OCI-LY7 (cell line): ENCODE results near the gene PEPD. TPM values are rescaled to one million over a fixed set of nuclear protein-coding genes. Genes with fewer than 3 reads are reported as not detected.

ENCODE experiments used
- BruUV-seq: library from RNA; stranded (reverse); fragments of 400-500 nt; replicated peaks from 2 replicates; lab custom pipeline; 2021; lab: Mats Ljungman, UMichigan
- CTCF ChIA-PET: fragments of 300-600 bp; sonication (Branson Sonifier 250); formaldehyde crosslinking; loops from one replicate; lab custom pipeline; 2022; ENCODE audit warnings: antibody characterized with exemption; ENCODE audit not compliant: unreplicated experiment; lab: Charles Lee
- POLR2A ChIA-PET: fragments of 300-600 bp; sonication (Branson Sonifier 250); formaldehyde crosslinking; loops from one replicate; lab custom pipeline; 2022; ENCODE audit warnings: antibody characterized with exemption; lab: Charles Lee
- DNase-seq: peaks from one replicate; pipeline ENCODE4 v3.0.0-alpha.2; 2015; ENCODE audit warnings: low spot score
- H2AFZ ChIP-seq: fragments of 200-600 bp; sonication (generic), shearing (Covaris generic); 2 replicates; pipeline ENCODE4 v1.6.1; 2014; ENCODE audit warnings: mild to moderate bottlenecking, antibody characterized with exemption, low read length, moderate library complexity
- H3K27ac ChIP-seq: fragments of 200-600 bp; sonication (generic); 2 replicates; pipeline ENCODE4 v1.5.1; 2014; ENCODE audit warnings: mixed run types, low read depth, mild to moderate bottlenecking, moderate library complexity, low read length, inconsistent platforms; ENCODE audit not compliant: poor library complexity, severe bottlenecking
- H3K36me3 ChIP-seq: fragments of 200-600 bp; sonication (generic); 2 replicates; pipeline ENCODE4 v1.6.1; 2014; ENCODE audit warnings: mild to moderate bottlenecking, antibody characterized with exemption, low read length, moderate library complexity, mixed read lengths; ENCODE audit not compliant: insufficient read depth
- H3K4me1 ChIP-seq: fragments of 200-600 bp; sonication (generic); 2 replicates; pipeline ENCODE4 v1.5.1; 2014; ENCODE audit warnings: mild to moderate bottlenecking, low read length; ENCODE audit not compliant: insufficient read depth, poor library complexity, severe bottlenecking
- H3K4me2 ChIP-seq: fragments of 200-600 bp; sonication (generic); 2 replicates; pipeline ENCODE4 v1.6.1; 2014; ENCODE audit warnings: mild to moderate bottlenecking, low read length
- H3K4me3 ChIP-seq: fragments of 200-600 bp; sonication (generic); 2 replicates; pipeline ENCODE4 v1.5.1; 2014; ENCODE audit warnings: mild to moderate bottlenecking, low read depth, low read length; ENCODE audit not compliant: poor library complexity, severe bottlenecking
- H3K79me2 ChIP-seq: fragments of 200-600 bp; sonication (generic); 2 replicates; pipeline ENCODE4 v1.6.1; 2016; ENCODE audit warnings: low read depth, mild to moderate bottlenecking, low read length, moderate library complexity, mixed read lengths; ENCODE audit not compliant: insufficient read depth
- H3K9me2 ChIP-seq: fragments of 200-600 bp; sonication (generic); 2 replicates; pipeline ENCODE4 v1.6.1; 2016; ENCODE audit warnings: mild to moderate bottlenecking, low read length, mixed read lengths; ENCODE audit not compliant: insufficient read depth
- H3K9me3 ChIP-seq: fragments of 200-600 bp; sonication (generic); 2 replicates; pipeline ENCODE4 v1.6.1; 2014; ENCODE audit warnings: mild to moderate bottlenecking, mixed run types, low read length, mixed read lengths
- H4K20me1 ChIP-seq: fragments of 200-600 bp; sonication (generic); 2 replicates; pipeline ENCODE4 v1.6.1; 2014; ENCODE audit warnings: mild to moderate bottlenecking, antibody characterized with exemption, low read length, moderate library complexity, mixed read lengths; ENCODE audit not compliant: insufficient read depth
- CTCF ChIP-seq: fragments of 200-600 bp; sonication (generic); conservative IDR thresholded peaks from 2 replicates; pipeline ENCODE4 v1.5.1; 2014; ENCODE audit warnings: mild to moderate bottlenecking, antibody characterized with exemption, low read length, moderate library complexity, mixed read lengths
- EZH2phosphoT487 ChIP-seq: fragments of 200-600 bp; sonication (generic); IDR thresholded peaks from 2 replicates; pipeline ENCODE4 v1.6.1; 2018; ENCODE audit warnings: low read depth, borderline replicate concordance, mild to moderate bottlenecking, mixed run types, antibody characterized with exemption, low read length, moderate library complexity, mixed read lengths
- intact Hi-C: fragments of 100-400 bp; cut with micrococcal nuclease; formaldehyde crosslinking; loops from one replicate; pipeline ENCODE4 v1.10.0; 2022; ENCODE audit not compliant: unreplicated experiment
- total RNA-seq, 2 experiments: library from RNA; depleted of rRNA in 1 of 2; stranded (reverse); fragments of >200 nt in 1 of 2; shearing (Covaris generic) in 1 of 2; gene quantifications; 2 replicates each; pipeline ENCODE4 v1.2.3, GENCODE V29; 2014 to 2022

PEPD gene
- total RNA-seq, 2 experiments from 2014 or later = 24.4 to 29.7 TPM

- Histone ChIP-seq H3K27ac (no peak overlapping the region), H2AFZ (no peak overlapping the region), H3K9me2 (no peaks in the 10 kb centered on the region), H3K79me2 (peaks cover 80% of the 10 kb centered on the region), H4K20me1 (peaks cover 64% of the 10 kb centered on the region), H3K4me1 (peaks cover 37% of the 10 kb centered on the region), H3K4me2 (0 out of 2 replicates have a peak overlapping the region, but pooled peaks have one; percentile 100), H3K9me3 (no peaks in the 10 kb centered on the region), H3K4me3 (no peak overlapping the region), H3K36me3 (peaks cover 63% of the 10 kb centered on the region)
- ChIA-PET POLR2A (interaction anchor here (0.7 to 1.1 kb wide), 2 partner anchors 424 to 441 kb away, joined by 3 read pairs; no protein-coding TSS in a partner anchor), CTCF (no interaction called here)
- BruUV-seq = no TSS peak
- TF ChIP-seq CTCF (no peak), EZH2phosphoT487 (no peak)
- intact Hi-C loops = no loop called here
- DNase-seq = no peak
Measured at GRCh38 chr19:33376941-33377557, 144.5 kb downstream of the PEPD start.

GRCh38 chr19:33376423-33376822 is 145.2 kb downstream of the PEPD start:
- CTCF ChIA-PET = no interaction called here
- H3K9me2 ChIP-seq = no peaks in the 10 kb centered on the region
- H2AFZ ChIP-seq = no peak overlapping the region
- no peak for TF ChIP-seq CTCF
- no peak for TF ChIP-seq EZH2phosphoT487
- peaks cover 56% of the 10 kb centered on the region for H3K36me3 ChIP-seq
- no peak overlapping the region for H3K4me3 ChIP-seq
- peaks cover 74% of the 10 kb centered on the region for H3K79me2 ChIP-seq
- peaks cover 62% of the 10 kb centered on the region for H4K20me1 ChIP-seq
- intact Hi-C loops = no loop called here
- peaks cover 38% of the 10 kb centered on the region for H3K4me1 ChIP-seq
- H3K4me2 ChIP-seq = peak overlapping the region; percentile 100; the same call in 1 of the 2 replicates
- no TSS peak for BruUV-seq
- DNase-seq = no peak
- POLR2A ChIA-PET = no interaction called here
- H3K9me3 ChIP-seq = no peaks in the 10 kb centered on the region
- no peak overlapping the region for H3K27ac ChIP-seq

- no peaks in the 10 kb centered on the region for H3K9me2 ChIP-seq
- ChIA-PET CTCF (no interaction called here), POLR2A (no interaction called here)
- peak overlapping the region; percentile 100 for H3K4me2 ChIP-seq
- no TSS peak for BruUV-seq
- H4K20me1 ChIP-seq = peaks cover 60% of the 10 kb centered on the region
- intact Hi-C loops = loop anchor here (2.0 kb wide), 1 partner anchor 73 kb away; the partner anchor contains the start of gene CEBPA
- H3K4me1 ChIP-seq = peaks cover 38% of the 10 kb centered on the region
- no peak overlapping the region for H3K27ac ChIP-seq
- peaks cover 50% of the 10 kb centered on the region for H3K36me3 ChIP-seq
- peaks cover 68% of the 10 kb centered on the region for H3K79me2 ChIP-seq
- H2AFZ ChIP-seq = no peak overlapping the region
- no peaks in the 10 kb centered on the region for H3K9me3 ChIP-seq
- no peak for DNase-seq
- TF ChIP-seq CTCF (no peak), EZH2phosphoT487 (no peak)
- peak overlapping the region; percentile 80 for H3K4me3 ChIP-seq
Measured at GRCh38 chr19:33375837-33376159, 145.8 kb downstream of the PEPD start.
